NOMO-1 treated with dmso at 0.1 percent for 144 hours (cell line): ENCODE results near the gene E2F8.

Experiments
- DNase-seq: peaks from one replicate; lab custom pipeline; 2025; ENCODE audit not compliant: unreplicated experiment; lab: John Stamatoyannopoulos, UW

The E2F8 gene

DNA sequence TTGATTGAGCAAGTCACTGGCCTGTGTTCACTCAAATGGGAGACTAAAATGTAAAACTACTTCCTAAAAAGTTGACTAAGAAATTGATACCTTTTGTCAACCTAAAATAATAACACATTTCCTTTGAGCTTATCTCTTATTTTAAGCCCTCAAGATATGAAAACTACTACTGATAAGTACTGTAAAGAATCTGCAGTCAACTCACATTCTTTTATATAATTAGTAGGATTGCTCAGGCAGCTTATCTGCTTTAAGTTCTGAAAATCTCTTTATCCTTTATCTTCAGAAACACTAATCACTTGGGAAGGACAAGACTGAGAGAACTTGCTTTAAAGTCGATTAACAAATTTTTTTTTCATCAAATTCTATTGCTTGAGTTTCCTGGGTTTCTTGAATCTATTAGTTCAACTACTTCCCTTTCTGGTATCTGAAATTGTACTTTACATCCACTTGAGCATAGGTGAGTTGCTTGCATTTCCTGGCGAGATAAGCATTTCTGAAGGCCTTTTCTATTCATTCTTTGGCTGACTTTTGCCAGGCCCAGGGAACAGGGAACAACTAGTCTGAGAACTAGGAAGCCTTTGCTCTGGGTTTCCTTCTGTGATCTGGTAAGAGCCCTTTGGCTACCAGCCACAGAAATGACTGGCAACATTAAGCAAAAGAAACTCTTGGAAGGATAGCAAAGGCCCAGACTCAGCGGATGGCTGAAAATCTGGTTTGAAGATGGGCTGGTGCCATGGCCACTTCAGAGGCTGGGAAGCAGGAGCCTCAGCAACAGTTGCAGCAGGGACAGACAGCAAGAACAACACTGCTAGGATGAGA, 19.6 kb downstream of the E2F8 start:
- no peak for DNase-seq

DNA sequence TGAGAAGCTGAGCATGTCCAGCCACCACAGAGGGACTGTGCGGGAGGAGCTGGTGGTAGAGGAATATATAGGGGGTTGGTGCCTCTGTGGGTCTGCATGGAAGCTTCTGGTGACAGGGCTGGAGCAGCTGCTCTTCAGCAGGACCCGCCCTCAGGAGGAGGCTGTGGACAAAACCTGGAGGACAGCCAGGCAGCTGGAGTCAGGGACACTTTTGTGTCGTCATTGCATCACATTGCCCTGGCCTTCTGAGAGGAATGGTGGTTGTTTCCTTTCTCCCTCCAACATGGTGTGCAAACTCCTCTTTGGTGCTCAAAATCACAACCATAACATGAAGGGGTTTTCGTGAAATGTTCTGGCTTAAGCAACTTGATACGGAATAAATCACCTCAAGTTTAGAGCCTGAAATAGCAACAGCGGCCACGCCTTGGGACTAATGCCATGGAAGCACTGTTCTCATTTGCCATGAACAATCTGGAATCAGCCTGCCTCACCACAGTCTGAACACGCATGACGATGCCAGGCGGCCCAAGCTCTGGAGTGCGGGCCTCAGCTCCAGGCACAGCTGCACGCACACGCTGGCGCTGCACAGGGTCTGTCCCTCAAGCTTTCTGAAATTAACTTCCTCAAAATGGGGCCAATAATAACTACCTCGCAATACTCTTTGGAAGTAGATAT, 21.8 kb downstream of the E2F8 start:
- DNase-seq = peak; percentile 31

DNA sequence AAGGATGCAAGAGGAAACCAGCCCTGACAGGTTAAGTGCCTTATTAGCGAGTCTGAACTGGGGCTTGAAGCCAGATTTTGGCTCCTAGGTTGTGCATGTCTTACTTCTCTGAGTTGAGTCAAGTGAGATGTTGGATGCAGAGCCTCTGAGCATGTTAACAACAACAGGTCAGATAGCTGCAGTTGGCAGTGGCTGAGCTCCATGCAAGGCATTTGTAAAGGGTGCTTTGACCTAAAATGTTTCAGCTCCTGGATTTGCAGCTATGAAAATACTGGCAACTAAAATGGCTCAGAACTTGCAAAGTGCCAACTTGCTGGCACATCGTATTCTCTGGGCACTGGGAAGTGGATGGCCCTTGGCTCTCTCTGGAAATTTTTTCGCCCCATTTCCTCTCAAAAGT, 22.5 kb downstream of the E2F8 start:
- DNase-seq = no peak

DNA sequence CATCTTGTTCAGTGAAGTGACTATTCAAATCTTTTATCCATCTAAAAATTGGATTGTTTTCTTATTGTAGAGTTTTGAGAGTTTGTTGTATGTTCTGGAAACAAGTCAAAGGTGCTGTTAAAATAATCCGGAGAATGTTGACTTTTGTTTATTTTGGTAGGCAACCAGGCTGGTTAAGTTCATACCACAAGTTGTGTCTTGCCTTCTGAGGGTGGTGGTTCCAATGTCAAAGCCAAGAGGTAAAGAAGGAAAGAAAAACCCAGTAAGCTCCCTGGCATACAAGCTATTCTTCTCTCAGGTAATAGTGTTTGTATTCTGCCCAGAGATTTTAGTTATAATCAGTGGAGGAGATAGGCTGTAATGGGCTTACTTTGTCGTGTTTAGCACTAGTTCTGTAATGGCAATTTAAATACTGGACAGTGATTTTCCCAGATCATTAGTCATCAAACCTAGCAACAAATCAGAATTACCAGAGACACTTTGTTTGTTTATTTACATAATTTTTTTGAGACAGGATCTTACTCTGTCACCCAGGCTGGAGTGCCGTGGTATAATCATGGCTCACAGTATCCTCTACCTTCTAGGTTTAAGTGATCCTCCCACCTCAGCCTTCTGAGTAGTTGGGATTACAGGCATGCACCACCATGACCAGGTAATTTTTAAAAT, 23.9 kb downstream of the E2F8 start:
- DNase-seq = no peak

DNA sequence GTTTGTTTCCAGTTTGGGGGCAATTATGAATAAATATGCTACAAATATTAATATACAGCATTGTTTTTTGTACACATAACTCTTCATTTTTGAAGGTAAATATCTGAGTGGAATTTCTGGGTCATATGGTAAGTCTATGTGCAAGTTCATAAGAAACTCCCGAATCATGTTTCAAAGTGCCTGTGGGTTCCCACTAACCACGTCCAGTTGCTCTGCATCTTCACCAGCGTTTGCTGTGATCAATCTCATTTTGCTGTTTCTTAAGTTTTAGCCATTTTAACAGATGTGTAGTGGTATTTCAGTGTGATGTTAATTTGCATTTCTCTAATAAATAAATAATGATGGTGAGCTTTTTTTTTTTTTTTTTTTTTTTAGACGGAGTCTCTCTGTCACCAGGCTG, 24.7 kb downstream of the E2F8 start:
- no peak for DNase-seq

DNA sequence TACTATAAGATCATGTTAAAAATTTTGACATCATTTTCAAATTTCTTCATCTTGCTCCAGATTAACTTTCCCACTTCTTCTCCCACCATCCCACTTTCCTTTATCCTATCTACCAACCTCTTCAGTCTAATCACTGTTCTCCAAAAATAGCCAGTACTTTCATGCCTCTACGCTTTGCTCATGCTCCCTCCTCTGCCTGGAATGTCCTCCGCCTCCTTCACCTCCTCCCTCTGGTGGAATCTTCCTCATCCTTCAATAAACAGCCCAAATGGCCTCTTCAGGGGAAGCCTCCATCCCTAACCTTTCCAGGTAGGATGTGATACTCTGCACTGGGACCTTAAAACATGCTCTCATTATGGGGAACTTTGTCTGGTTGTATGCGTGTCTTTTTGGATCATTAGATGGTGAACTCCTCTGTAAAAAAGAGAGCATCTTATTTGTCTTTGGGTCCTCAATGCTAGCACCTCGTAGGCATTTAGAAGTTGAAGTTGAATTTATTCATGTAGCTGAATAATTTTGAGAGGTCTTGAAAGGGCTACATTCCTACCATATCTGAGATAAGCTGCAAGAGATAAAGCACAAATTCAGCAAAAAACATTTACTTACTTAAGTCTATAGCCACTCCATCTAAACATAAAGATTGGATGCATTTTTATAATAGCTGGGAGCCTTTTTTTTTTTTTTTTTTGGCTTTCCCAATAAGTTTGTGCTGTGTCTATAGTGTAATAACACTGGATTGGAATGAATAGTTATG, 31.0 kb downstream of the E2F8 start:
- DNase-seq = no peak

DNA sequence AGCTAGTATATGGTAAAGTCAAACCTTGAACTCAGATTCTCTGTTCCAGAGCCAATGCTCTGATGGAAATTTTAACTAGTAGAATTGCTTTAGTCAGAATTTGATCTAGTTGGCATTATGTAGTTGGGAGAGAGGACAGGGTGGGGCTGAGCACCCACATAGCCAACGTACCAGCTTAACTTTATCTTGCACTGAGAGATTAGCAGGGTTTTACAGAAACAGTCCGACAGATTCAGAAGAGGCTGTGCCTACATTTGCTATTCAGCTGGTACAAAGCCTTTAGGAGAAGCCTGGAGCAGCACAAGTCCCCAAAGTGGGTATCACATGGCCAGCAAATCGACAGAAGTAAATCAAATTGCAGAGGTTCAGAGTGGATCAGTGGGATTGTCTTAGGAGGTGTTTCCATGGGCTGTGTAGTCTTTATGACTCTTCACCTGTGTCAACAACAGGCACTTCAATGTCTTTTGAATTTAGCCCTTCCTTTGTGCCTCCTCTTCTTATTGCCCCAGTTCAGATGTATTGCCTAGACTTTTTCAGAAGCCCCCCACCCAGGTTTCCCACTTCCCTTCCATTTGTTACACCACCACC, 31.7 kb downstream of the E2F8 start:
- no peak for DNase-seq

DNA sequence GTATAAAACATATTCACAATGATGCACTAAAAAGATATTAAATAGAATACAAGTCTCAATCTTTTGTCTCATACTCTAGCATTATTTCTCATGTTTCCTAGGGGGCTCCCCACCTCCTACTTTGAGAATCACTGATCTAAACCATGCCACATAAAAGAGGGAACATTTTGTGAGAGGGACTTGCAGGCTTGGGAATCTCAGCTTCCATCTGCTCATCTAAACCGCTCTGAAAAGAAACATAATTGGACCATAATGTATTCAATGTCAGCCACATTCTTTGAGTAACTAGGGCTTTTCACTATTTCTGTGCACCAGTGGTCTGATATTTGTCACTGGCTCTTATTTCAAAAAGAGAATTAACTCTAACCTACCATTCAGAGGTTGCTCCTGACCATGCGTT, 32.6 kb downstream of the E2F8 start:
- DNase-seq = no peak

DNA sequence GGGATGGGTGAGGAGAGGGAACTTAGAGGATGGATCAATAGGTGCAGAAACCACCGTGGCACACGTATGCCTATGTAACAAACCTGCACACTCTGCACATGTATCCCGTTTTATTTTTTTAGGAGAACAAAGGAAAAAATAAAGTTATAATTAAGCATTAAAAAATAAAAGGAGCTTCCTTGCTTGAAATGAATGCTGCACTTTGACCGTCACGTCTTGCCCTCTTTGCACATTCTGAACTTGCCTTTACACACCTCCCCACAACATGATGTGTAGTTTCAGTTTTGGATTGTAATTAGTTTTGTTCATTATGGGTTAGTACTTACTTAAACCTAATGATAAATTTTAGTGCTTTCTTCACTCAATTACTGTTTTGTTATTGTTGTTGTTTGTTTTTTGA, 35.9 kb downstream of the E2F8 start:
- DNase-seq = no peak

DNA sequence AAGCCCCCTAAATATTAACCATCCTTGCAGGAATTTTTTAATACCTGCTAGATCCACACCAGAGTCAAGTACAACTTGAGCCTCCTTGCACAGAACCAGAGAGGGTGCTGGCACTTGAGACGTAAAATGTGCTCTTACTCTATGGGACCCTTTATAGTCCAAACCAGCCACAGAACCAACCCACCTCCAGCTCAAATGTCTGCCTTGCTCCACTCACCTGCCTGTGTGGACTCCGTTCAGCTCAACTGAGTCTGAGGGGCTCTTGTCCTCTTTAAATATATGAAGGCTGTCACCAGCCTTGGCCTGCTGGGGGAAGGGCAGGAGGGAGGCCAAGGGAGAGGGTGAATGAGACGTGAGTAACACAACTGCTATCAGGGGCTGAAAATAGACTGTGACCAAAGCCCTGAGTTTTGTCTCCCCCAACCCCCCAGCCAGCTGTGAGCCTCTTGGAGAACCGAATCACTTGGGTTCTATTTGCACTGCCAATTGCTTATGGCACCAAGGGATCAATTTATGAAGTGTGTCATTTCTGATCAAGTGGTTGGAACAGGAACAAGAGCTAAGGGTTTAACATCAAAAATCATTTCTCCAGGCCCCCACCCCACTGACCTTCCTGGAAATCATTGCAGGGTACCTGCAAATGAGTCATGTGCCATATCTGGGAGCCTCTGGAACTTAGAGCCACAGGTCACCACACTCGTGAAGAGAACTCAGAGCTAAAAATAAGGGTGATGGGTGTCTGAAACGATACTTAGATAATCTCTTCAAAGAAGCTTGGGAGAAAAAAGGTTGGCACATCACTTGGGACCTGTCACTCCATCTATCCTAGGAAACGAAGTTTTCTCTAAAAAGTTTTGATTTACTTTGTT, 38.8 kb downstream of the E2F8 start, which contains the start of gene CSRP3:
CSRP3 (minus strand) TSS at position 247 of the 869 bp plus-strand sequence. CDS start 9,535 bp downstream, outside the sequence.
- no peak for DNase-seq

DNA sequence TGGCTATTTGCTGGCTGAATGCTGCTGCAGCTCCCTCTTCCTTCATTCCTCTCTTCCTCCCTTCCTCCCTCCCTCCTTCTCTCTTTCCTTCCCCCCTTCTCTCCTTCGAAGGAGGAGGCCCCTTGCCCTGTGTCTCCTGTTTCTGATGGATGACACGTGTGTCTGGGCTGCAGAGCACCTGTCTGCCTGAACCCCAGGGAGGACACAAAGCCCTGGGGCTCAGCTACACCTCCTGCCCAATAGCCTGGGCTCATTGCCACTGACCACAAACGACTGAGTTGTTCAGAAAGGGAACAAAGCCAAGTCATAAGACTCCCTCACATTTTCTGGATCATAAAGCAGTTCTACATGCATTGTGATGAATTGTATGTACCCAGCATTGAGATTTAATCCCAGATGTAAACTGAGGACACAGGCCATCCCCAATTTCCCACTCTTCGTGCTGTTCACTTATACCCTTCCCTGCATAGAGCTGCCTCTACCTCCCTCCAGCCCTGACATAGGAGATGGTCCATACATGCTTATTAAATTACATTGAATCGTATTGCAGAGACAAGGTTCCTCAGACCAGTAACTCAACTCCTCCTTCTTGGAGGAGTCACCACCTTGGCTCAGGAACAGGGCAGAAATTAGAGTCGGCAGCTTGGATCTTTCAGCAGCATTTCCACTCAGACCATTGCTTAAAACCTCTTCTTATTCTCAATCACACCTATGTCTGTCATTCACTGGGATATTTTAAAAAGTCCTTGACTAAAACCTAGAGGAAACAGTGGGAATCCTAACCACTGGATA, 40.1 kb downstream of the E2F8 start:
- DNase-seq = no peak

DNA sequence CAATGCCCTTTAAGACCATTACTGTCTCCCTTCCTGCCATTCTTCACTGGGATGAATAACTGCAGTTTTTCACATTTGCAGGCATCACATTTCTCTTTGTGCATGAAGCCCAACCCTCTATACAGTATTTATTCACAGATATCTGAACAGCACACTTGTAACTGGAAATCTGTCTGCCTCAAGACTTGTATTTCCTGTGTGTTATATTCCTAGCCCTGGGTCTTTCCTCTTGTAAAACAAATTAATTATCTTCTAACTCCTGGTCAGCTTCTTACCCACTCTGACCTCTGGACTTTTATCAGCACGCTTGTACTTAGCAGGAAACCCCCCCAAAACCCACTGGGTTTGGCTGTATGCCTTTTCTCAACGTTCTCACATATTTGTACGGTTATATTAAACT, 41.0 kb downstream of the E2F8 start:
- no peak for DNase-seq

DNA sequence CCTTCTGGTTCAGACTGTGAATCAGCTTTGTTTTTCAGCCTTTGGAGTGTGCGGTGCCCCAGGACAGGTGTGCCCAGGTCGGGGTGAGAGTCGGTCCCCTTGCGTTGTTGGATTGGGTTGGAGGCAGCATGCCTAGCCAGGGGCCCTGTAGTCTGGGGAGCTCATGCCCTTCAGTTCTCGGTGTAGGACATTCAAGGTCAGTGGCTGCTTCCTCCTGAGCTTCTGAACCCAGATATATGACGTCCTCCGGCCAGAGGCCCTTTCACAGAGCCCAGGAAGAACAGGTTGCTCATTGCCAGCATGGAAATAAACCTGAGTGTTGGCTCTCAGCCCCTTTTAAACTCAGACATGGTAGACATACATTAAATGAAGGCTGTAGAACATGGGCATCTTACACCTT, 41.7 kb downstream of the E2F8 start:
- no peak for DNase-seq

DNA sequence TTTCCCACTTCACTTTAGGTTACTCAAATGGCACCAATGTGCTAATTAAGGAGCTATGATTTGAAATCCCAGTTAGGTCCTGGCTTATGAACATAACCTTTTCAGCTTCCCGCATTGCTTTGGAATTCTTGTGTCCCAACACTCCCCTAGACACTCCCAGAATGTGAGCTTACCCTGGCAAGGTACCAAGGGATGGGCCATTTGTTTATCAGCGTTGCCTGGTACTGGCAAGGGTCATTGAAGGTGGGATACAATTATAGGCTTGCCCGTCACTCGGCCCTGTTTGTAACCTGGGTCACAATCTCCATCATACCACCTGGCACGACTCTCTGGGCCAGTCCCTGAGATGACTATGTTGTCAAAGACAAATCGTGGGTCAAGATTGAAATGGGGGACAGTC, 44.3 kb downstream of the E2F8 start:
- no peak for DNase-seq

DNA sequence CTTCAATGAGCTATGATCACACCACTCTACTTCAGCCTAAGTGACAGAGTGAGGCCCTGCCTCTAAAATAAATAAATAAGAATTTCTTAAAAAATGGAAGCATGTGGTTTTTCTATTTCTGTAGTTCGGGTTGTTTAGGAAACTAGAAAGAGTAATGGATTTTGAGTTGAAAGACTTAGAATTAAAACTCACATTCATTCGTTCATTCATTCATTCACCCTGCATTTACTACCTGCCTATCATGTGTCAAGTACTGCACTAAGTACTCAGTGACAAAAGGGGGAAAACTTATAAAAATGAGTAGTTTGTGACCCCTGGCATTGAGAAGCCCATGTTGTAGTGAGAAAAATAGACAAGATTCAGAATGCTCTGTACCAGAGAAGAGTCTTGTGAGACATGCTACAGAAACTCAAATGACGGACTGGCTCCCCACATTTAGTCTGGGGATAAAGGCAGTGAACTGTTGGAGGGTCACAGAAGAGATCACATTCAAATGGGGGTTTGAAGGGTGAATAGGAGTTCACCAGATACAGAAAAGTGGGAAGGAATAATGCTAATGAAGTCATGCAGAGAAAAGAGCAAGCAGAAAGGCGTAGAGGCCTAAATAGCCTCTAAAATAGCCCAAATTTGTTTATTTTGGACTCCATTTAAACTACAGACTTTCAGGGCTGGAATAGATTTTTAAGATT, 46.0 kb downstream of the E2F8 start:
- no peak for DNase-seq

DNA sequence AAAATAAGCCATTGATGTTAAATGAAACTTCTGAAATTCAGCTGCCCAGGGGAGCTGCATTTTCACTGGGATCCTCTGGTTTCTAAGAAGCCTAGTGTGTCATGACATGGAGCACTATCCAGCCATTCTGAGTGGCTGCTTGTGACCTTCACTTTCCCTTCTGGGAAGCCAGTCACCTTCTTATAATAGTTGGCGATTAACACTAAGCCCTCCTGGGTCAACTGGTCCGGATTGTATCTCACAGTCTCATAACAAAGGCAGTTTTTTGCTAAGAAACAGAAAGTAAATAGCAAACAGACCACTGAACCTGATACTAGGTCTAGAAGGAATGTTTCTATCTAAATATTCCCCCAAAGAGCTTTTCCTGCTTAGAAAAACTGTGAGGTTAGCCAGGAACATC, 46.8 kb downstream of the E2F8 start:
- DNase-seq = no peak

DNA sequence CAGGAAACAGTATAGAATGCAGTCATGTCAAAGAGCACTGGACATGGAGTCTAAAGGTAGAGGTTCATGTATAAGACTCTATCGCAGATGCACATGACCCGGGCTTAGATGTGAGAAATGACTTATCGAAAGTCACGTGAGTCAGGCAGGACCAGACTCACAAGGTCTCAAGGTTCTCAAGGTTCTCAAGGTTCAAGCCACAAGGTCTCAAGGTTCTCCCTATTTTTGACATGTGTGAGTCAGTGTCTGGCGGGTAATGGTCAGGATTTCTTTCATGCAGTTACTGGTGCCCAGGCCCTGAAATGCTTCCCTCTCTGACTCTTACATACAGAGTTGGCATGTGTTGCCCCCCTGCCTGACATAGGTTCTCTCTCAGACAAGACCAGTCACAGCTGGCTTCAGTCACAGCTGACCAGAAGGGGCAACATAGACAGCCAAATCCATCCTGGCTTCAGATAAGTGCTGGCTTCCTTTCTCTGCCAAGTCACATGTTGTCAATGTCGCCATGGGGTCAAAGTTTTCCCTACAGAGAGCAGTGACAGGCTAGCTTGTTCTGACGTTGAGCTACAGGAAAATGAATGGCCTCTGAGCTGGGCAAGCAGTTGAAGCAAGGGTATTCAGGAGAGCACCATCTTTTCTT, 49.1 kb downstream of the E2F8 start:
- no peak for DNase-seq

DNA sequence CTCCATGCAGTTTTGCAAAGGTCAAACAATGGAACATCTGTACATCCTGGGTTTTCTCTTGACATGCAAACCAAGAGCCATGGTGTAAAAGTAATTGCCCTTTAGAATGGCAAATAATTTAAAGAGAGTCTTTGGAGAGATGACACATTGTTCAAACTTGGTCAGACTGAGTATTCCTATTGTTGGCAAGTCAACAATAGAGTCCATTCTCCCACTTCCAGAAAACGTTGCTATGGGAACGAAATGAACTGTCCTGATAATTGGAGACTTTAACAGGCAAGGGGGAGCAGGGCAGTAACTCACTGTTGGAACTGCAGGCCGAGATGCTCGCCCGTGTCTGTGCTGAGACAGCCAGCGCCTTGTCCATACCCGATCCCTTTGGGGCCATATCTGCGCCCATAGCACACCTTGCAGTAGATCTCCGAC, 52.9 kb downstream of the E2F8 start:
- no peak for DNase-seq
